GM12872 (cell line): ENCODE data around the gene CCSER1.

Source experiments
- CTCF ChIP-seq: IDR thresholded peaks from 3 replicates; pipeline ENCODE4 v1.5.1; 2011; ENCODE audit warnings: low read depth, mild to moderate bottlenecking, low read length, moderate library complexity; ENCODE audit not compliant: insufficient read depth

Gene CCSER1

GRCh38 chr4:90240333-90240732 lies 113.1 kb downstream of the CCSER1 start:
- no peak for TF ChIP-seq CTCF

DNA sequence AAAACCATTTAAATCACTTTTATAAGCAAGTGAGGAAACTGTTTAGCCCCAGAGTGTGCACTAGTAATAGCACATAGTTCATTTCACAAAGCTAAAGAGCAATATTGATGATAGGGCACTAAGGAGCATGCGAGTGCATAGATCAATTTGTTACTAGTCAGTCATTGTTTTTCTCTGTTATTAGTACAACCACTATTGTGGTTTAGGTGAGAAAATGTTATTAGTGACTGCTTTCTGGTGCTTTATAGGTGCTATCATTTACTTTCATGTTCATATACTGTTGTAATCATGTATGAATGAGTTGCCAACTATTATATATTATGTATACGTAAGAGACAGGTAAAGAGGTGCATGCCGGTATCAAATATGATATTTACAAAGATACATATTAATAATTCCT lies 113.8 kb downstream of the CCSER1 start:
- no peak for TF ChIP-seq CTCF

GRCh38 chr4:90245837-90246236 lies 118.6 kb downstream of the CCSER1 start:
- TF ChIP-seq CTCF: no peak

DNA sequence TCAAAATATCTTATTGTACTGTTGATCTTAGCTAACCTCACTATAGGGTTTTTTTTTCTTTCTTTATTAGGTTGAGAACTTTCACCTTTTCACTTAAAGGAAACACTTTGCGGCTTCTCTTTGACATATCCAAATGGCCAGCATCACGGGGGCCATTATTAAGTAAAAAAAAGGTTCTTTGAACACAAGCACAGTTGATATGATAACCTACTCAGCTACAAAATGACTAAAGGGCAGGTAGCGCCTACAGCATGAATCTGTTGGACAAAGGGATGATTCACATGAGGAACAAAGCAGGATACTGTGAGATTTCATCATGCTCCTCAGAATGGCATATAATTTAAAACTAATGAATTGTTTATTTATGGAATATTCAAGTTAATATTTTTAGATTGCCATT lies 119.6 kb downstream of the CCSER1 start:
- no peak for TF ChIP-seq CTCF

- TF ChIP-seq CTCF: no peak
Measured at GRCh38 chr4:90254357-90254756, 127.2 kb downstream of the CCSER1 start.

DNA sequence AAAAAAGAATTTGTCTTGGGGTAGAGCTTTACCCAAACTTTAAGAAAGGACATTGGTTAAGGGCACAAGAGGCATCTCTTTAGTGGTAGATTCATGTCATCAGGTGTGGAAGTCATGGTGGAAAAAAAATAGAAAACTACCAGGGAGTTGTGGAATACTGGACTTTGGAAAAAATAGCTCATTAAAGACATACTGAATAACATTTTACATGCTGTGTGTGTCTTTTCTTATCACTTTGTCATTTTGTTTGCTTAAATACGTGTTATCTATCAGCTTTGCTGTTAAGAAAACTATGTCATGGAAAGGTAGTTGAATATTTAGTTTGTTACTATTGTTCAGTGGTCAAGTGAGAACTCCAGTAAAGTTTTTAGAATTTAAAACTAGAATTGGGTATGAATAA lies 147.0 kb downstream of the CCSER1 start:
- no peak for TF ChIP-seq CTCF

GRCh38 chr4:90280954-90281353 lies 153.8 kb downstream of the CCSER1 start:
- TF ChIP-seq CTCF: no peak
